ENCODE results near the gene OSBPL7. TPM values are rescaled to one million over a fixed set of nuclear protein-coding genes. Genes with fewer than 3 reads are reported as not detected.

OSBPL7 gene
- total RNA-seq, 1 donor from 2014 or later, result 20.3 TPM

GRCh38 chr17:47857551-47858455, 36.2 kb upstream of the OSBPL7 start:
- H3K27me3 Mint-ChIP-seq, result peaks cover 72% of the 10 kb centered on the region
- no peaks in the 10 kb centered on the region for H3K9me3 Mint-ChIP-seq
- H3K4me3 Mint-ChIP-seq, result no peak overlapping the region
- no peak for TF ChIP-seq CTCF (conservative IDR thresholded peaks at IDR 0.05)
- H3K4me1 Mint-ChIP-seq (ENCODE audit: unreplicated experiment), result no peaks in the 10 kb centered on the region
- H3K27ac Mint-ChIP-seq, result no peak overlapping the region
- no peak for DNase-seq (ENCODE audit: extremely low spot score, unreplicated experiment)
- no peaks in the 10 kb centered on the region for H3K36me3 Mint-ChIP-seq

DNA sequence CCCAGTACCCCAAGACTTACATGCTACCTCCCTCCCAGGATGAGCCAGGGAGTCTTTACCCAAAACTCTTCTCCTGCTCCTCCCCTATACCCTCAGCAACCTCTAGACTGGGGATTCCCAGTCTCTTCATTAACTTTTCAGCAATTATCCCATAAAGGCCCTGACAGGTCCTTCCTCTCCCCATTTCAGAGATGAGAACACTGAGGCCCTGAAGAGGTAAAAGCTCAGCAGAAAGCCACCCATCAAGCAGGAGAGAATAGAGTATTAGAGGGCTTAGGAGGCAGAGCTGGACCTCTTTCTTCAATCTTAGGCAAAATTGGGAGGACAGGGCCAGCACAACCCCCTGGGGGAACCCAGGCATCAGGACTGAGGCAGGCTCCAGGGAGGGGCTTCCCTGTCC, 35.2 kb upstream of the OSBPL7 start:
- Mint-ChIP-seq H3K36me3 (no peaks in the 10 kb centered on the region), H3K27me3 (peaks cover 82% of the 10 kb centered on the region), H3K4me1 (ENCODE audit: unreplicated experiment) (peaks cover 5% of the 10 kb centered on the region), H3K4me3 (no peak overlapping the region), H3K9me3 (no peaks in the 10 kb centered on the region), H3K27ac (no peak overlapping the region)
- no peak for DNase-seq (ENCODE audit: extremely low spot score, unreplicated experiment)
- no peak for TF ChIP-seq CTCF (conservative IDR thresholded peaks at IDR 0.05)

DNA sequence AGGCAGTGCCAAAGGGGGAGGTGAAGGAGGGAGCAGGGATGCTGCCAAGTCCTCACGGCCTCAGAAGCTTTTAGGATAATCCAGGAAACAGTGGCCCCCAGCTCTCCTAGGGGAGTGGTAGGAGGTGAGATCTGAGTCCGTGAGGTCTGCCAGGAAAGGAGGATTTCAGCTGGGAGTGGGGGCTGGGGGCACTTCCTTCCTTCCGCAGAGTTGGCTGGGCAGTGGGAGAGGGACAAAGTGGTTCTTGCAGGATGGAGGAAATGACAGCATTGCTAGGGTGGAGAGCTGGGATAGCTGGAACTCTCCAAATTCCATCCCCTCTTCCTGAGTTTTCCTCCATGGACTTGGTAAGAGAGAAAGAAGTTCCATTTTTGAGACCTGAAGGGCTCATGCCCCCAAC, 34.1 kb upstream of the OSBPL7 start:
- Mint-ChIP-seq H3K4me1 (ENCODE audit: unreplicated experiment) (peaks cover 5% of the 10 kb centered on the region), H3K27me3 (peaks cover 85% of the 10 kb centered on the region), H3K9me3 (no peaks in the 10 kb centered on the region), H3K27ac (no peak overlapping the region), H3K4me3 (no peak overlapping the region), H3K36me3 (no peaks in the 10 kb centered on the region)
- no peak for DNase-seq (ENCODE audit: extremely low spot score, unreplicated experiment)
- no peak for TF ChIP-seq CTCF (conservative IDR thresholded peaks at IDR 0.05)

GRCh38 chr17:47853616-47854015, 32.0 kb upstream of the OSBPL7 start:
- H3K4me1 Mint-ChIP-seq (ENCODE audit: unreplicated experiment), result peaks cover 9% of the 10 kb centered on the region
- TF ChIP-seq CTCF (conservative IDR thresholded peaks at IDR 0.05), result no peak
- no peak overlapping the region for H3K4me3 Mint-ChIP-seq
- peaks cover 88% of the 10 kb centered on the region for H3K27me3 Mint-ChIP-seq
- H3K27ac Mint-ChIP-seq, result no peak overlapping the region
- no peaks in the 10 kb centered on the region for H3K36me3 Mint-ChIP-seq
- no peak for DNase-seq (ENCODE audit: extremely low spot score, unreplicated experiment)
- no peaks in the 10 kb centered on the region for H3K9me3 Mint-ChIP-seq

GRCh38 chr17:47852113-47852949, 30.7 kb upstream of the OSBPL7 start:
- peaks cover 9% of the 10 kb centered on the region for H3K4me1 Mint-ChIP-seq (ENCODE audit: unreplicated experiment)
- no peak for TF ChIP-seq CTCF (conservative IDR thresholded peaks at IDR 0.05)
- peak overlapping the region; percentile 64 for H3K4me3 Mint-ChIP-seq
- H3K27me3 Mint-ChIP-seq, result peaks cover 90% of the 10 kb centered on the region
- no peak for DNase-seq (ENCODE audit: extremely low spot score, unreplicated experiment)
- H3K9me3 Mint-ChIP-seq, result no peaks in the 10 kb centered on the region
- no peaks in the 10 kb centered on the region for H3K36me3 Mint-ChIP-seq
- no peak overlapping the region for H3K27ac Mint-ChIP-seq
